Renal cortex interstitium (tissue), 15 donors: ENCODE data around the gene GCGR. TPM values are rescaled to one million over a fixed set of nuclear protein-coding genes. Genes with fewer than 3 reads are reported as not detected.

Experiments used
- DNase-seq, 11 donors: peaks; one replicate each; pipeline ENCODE4 v3.0.0-alpha.2; 2013; ENCODE audit warnings: low read depth in 9 of 11, low spot score in 4 of 11; ENCODE audit errors: extremely low read depth in 1 of 11
- long read RNA-seq, 16 experiments: transcript quantifications; one replicate each; lab custom pipeline, GENCODE V29; 2026
- polyA plus RNA-seq, 3 donors: library from polyadenylated mRNA; unstranded; fragments of 120-200 nt; gene quantifications; one replicate each; pipeline ENCODE4 v1.2.1, GENCODE V29; 2013; ENCODE audit not compliant: insufficient read length in 3 of 3

Gene GCGR
- 10 to 100 TPM in 2 of 3 donors, 1 to 10 TPM in 1; 7.1 to 17.7 (median 12.5) TPM for polyA plus RNA-seq
- long read RNA-seq, donor 1, partial matches to known transcripts: 0 of 2 reads
- long read RNA-seq, donor 1, other reads (novel, unspliced or antisense): 0 of 2 reads
- long read RNA-seq, donor 2: 0 reads
- long read RNA-seq, donor 3, partial matches to known transcripts: 0 of 2 reads
- long read RNA-seq, donor 3, other reads (novel, unspliced or antisense): 0 of 2 reads
- long read RNA-seq, donor 4: 0 reads
- long read RNA-seq, donor 5: 0 reads
- long read RNA-seq, donor 6: 0 reads
- long read RNA-seq, donor 7: 0 reads
- long read RNA-seq, donor 8: 0 reads
- long read RNA-seq, donor 9: 0 reads
- long read RNA-seq, donor 10, partial matches to known transcripts: 0 of 1 reads
- long read RNA-seq, donor 10, other reads (novel, unspliced or antisense): 0 of 1 reads
- long read RNA-seq, donor 11: 0 reads
- long read RNA-seq, donor 12, partial matches to known transcripts: 6 of 8 reads
- long read RNA-seq, donor 12, other reads (novel, unspliced or antisense): 0 of 8 reads
- long read RNA-seq, donor 13: 0 reads
- long read RNA-seq, donor 14: 0 reads
- long read RNA-seq, donor 15: 0 reads
- long read RNA-seq, donor 16, partial matches to known transcripts: 259 of 314 reads
- long read RNA-seq, donor 16, other reads (novel, unspliced or antisense): 53 of 314 reads

DNA sequence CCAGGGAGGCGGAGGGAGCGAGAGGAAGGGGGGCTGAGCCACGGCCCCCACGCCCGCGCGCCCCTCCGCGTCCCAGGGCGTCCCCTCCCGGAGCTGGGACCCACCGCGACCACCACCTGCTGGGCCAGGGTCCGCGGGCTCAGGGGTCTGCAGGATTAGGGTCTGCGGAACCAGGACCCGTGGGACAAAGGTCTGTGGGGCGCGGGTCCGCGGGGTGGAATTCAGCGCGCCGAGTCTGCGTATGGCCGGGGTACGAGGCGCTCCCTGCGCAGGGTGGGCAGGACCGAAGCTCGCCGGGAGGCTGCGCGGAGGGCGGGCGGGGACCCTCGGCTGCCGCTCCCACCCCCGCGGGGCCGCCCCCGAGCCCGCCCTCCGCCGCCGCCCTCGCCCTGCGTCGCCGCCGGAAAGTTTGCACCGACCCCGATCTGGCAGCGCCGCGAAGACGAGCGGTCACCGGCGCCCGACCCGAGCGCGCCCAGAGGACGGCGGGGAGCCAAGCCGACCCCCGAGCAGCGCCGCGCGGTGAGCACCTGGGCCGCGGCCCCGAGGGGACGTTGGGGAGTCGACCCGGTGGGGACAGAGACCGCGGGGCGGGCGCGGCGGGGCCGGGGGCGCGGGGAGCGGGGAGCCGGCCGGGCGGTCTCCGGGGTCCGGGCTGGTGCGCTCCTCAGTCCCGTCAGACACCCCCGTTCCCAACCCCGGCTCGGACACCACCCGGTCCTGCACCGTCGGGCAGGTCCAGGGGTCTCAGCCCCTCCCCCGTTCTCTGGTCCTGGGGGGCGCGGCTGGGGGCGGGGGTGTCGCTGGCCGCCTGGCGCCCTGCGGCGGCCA, at the start of gene GCGR:
GCGR (plus strand) TSS at position 423 of the 831 bp plus-strand sequence. CDS start 4,869 bp downstream, outside the sequence.
- DNase-seq: no peak

DNA sequence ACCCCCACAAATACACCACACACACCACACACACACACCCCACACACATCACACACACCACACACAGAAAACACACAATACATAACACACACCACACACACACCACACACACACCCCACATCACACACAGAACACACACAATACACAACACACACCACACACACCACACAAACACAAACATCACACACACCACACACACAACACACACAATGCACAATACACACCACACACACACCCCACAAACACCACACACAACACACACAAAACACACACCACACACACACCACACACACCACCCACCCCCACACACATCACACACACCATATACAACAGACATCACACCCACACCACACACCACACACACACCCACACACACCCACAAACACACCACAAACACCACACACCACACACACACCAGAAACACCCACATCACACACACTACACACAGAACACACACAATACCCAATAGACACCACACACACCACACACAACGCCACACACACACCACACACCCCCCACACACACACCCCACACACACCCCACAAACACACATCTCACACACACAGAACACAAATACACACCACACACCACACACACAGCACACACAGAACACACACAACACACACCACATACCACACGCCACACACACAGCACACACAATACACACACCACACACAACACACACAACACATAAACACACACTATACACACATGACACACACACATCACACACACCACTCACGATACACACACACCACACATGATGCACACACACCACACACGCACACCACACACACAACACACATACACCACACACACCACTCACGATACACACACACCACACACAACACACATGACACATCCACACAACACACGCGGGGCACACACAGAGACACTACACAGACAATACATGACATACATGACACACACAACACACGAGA, 11.0 kb upstream of the GCGR start:
- DNase-seq: no peak

DNA sequence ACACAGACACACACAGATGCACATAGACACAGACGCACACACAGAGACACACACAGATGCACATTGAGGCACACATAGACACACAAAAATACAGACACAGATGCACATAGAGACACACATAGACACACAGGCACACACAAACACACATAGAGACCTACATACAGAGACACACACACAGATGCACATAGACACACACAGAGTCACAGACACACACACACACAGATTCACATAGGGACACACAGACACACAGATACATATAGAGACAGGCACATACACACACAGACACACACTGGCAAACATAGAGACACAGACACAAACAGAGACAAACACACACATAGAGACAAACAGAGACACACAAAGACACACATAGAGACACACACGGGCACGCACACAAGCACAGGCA, 9.9 kb upstream of the GCGR start:
- no peak for DNase-seq

DNA sequence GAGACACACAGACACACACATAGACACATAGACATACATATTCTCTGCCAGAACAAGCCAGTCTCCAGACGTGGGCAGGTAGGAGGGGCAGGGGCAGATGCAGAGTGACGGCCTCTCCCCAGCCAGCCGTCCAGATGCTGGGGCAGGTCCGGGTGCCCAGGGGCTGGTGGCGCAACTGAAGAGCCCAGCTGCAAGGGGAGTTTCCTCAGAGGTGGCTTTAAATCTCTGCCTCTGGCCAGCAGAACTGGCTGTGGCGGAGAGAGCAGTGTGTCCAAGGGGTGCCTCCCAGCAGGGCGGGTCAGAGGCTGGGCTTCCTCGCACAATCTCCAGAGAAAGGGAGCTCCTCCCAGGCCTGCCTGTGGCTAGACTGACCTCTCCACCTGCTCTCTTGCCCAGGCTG, 9.4 kb upstream of the GCGR start:
- no peak for DNase-seq

DNA sequence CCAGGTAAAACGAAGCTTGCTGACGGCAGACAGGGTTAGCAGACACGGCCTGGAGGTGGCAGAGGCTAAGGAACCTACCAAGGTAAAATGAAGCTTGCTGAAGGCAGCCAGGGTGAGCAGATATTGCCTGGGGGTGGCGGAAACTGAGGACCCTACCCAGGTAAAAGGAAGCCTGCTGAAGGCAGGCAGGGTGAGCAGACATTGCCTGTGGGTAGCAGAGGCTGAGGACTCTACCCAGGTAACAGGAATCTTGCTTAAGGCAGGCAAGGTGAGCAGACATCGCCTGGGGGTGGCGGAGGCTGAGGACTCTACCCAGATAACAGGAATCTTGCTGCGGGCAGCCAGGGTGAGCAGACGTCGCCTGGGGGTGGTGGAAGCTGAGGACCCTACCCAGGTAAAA, 2.6 kb upstream of the GCGR start:
- no peak for DNase-seq

DNA sequence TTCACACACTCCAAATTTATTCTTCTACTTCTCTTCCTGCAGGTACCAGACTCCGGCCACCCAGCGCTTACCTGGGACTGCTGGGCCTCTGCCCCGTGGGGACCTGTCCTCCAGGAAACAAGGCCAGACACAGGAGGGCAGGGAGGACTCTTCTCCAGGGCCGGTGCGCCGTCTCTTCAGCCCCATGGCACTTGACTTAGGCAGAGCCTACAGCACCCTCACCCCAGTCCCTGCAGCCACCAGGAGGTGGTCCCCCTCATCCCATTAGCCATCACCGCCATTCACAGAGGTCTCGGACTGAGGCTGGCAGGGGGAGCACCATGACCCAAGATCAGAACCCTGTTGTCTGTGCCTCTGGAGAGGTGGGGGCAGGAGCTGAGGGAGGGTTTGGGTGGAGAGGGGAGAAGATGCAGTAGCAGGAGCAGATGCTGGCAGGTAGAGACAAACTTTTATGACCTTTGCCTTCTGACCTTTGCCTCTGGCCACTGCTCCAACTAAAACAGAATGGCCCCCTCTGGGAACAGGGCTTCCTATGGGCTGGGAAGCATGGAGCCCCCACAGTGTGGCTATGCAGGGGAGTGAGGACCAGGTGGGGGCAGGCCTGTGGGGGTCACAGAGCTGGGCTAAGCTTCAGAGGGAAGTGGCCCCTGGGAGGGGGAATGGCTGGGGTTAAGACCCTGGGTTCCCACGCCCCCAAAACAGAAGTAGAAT, 1.7 kb upstream of the GCGR start:
- no peak for DNase-seq

DNA sequence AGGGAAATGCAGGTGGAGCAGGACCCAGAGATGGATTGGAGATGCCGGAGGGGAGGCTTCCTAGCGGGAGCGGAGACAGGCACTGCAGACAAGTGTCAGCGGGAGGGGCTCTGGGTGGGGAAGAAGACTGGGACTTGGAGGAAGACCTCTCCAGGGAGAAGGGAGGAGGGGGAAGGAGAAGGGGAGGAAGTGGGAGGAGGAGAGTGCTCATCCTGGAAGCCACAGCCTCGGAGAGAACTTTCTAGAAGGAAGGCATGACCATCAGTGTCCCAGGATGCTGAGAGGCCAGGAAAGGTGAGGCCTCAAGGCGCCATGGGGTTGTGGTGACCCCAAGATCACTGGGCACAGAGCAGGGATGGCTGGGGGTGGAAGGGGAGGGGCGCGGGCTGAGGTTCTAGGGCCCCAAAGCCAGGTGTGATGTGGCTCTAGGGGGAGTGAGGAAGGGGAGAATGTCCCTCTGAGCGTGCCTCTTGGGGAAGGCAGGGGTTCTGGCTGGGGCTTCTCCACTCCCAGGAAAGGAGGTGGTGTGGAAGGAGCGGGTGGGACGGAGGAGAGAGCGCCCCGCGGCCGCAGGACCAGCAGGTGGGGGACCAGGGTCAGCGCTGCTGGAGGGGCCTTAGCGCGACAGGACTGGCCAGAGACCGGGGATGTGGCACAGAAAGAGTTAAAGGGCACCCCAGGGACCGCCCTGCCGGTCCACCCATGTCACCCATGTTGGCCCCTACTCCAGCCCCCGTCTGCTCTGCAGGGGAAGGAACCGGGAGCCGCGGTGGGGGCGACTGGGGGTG, 900 bp upstream of the GCGR start:
- DNase-seq: no peak

DNA sequence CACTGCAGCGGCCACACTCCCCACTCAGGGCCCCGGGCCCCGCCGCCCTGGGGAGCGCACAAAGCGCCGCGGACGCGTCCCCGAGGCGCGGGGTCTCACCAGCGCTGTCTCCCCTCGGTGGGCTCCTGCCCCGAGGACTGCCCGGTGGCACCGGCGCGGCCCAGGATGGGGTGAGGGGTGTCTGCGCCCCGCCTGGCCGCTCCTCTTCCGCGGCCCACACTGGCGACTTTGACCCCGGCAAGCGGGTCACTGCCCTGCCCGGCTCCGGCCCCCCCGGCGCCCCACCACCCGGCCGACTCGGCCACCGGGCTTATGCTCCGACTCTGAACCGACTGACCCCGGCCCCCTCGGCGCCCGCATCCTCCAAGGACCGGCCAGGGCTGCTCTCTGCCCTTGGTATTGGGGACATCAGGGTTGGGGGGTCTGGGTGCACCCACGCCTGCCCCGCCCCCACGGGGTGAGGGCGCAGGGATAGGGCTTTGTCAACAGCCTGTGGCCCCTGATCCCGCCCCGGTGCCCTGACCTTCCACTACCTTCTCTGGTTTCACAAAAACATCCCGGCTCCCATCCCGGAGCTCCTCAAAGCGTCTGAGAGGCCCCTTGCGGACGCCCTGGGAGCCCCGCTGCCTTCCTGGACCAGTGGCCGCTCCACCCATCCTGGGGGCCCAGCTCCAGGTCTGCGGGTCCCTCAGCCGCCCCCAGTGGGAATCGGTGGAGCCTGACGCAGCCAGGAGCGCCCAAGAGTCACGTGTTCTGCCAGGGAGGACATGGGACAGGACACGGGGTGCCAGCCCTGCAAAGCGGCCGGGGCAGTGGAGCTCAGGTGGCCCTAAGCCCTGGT, 829 bp downstream of the GCGR start:
- no peak for DNase-seq

DNA sequence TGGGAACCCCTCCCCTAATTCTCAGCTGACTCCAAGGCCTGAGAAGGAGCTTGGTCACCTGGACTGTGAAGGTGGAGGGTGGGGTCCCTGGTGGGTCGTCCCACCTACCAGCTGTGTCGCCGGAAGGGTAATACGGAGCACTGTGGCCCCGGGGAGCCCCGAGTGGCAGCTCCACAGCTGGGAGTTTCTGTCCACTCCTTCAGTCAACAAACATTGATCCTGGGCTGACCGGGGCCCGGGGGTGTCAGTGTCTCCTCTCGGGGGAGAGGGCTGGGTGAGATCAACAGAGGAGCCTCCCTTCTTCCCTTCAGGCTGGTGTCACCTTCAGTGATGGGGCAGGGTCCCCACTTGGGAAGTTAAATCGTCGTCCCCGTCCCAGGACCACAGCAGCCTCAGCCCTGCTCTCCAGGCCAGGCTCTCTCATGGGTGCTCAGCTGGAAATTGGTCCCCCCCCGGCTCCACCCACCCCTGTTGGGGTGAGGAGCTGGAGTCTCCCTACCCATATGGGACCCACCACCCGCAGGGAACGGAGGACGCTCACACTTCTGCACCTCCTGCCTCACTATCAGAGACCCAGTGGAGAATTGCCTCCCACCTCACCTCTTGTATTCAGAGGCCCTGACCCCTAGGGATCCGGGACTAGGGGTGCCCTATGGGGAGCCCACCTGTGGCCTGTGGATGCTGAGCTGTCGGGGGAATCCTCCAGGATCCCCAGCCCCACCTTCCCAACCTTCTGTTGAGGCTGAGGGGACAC, 1.9 kb downstream of the GCGR start:
- no peak for DNase-seq

DNA sequence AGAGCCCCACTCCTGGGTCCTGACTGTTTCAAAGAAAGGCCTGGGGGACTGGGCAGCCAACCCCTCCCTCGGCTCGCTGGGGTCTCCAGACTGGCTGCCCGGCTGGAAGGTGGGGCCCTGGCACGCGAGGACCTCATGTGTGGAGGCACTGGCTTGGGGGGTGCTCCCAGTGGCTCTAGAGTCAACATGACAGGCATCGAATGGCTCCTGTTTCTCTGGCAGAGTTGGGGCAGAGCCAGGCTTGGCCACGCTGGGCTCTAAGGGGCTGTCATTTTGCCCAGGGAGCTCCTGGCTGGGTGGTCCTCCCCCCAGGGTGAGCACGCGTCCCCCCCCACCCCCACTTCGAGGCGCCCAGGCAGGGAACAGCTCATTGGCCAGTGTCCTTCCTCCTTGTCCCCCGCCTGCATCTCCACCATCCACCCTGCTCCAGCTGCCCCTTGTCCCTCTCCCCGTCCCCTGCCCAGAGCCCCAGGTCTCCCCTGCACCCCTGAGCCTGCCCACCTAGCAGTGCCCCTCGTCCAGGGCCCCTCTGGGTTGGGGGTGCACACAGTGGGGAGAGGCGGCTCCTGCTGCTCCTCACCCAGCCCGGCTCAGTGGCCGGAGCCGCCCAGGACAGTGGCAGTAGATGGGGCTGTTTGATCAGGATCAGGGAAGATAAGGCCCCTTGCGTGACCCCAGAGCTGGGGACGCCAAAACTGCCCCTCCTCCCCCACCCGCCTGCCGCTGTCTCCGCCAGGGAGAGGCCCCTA, 2.7 kb downstream of the GCGR start:
- DNase-seq: no peak

DNA sequence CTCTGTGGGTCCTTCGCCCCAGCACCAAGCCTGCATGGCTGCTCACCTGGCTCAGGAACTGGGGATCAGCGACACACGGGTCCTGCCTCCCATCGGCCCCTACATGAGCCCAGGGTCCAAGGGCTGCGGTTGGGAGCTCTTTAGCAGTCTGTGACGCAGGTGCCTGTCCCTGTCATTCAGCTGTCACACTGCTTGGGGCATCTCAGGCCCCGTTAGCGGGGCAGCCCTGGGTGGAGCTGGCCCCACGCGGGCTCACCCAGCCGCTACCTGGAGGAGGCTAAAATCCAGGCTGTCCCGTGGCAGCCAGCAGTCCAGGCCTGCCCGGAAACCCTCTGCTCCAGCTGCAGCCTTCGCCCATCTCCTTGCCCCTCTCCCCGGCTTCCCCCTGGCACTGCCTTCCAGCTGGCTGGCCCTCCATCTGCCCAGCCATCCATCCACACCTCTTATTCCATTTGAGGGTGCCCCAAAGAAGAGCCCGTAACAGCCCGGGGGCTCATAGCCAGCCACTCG, 3.3 kb downstream of the GCGR start:
- no peak for DNase-seq

DNA sequence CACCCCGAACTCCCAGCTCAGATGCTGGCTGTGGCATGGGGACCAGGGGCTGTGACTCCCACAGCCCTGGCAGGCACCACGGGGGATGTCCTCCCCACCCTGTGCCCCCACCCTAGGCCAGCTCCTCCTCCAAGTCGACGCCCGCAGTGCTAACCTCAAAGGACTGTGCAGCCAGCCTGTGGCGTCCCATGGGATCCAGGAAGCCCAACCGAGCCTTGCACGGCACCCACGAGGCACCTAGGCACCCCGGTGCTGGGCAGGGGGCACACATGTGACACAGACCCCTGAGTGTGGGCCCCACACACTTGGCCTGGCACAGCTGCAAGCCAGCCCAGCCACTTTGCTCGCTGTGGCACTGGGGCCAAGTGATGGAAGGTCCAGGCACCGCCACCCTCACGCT, 3.9 kb downstream of the GCGR start:
- no peak for DNase-seq

DNA sequence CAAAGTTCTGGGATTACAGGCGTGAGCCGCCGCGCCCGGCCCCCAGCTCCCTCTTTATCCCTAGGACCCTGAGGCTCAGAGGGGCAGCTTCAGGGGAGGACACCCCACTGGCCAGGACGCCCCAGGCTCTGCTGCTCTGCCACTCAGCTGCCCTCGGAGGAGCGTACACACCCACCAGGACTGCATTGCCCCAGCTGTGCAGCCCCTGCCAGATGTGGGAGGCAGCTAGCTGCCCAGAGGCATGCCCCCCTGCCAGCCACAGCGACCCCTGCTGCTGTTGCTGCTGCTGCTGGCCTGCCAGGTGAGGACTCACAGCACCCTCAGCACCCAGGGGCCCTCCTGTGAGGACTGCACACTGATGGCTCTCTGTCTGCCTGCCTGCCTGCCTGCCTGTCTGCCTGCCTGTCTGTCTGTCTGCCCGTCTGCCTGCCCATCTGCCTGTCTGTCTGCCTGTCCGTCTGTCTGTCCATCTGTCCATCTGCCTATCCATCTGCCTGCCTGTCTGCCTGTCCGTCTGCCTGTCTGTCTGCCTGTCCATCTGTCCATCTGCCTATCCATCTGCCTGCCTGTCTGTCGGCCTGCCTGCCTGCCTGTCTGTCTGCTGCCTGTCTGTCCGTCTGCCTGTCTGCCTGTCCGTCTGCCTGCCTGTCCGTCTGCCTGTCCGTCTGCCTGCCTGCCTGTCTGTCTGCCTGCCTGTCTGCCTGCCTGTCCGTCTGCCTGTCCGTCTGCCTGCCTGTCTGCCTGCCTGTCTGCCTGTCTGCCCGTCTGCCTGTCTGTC, 5.0 kb downstream of the GCGR start:
- DNase-seq: no peak

DNA sequence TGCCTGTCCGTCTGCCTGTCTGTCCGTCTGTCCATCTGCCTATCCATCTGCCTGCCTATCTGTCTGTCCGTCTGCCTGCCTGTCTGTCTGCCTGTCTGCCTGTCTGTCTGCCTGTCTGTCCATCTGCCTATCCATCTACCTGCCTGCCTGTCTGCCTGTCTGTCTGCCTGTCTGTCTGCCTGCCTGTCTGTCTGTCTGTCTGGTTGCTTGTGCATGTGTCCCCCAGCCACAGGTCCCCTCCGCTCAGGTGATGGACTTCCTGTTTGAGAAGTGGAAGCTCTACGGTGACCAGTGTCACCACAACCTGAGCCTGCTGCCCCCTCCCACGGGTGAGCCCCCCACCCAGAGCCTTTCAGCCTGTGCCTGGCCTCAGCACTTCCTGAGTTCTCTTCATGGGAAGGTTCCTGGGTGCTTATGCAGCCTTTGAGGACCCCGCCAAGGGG, 5.6 kb downstream of the GCGR start:
- no peak for DNase-seq
